Activated CD4-positive, alpha-beta T cell treated with anti-CD3 and anti-CD28 coated beads for 48 hours (primary cell): Measurements from ENCODE around the gene ST3GAL2.
"Not testable (repeated sequence)": the region's sequence is repeated elsewhere in the genome, so short reads cannot be mapped to it uniquely, and the experiment has no call there.

ENCODE experiments used
- DNase-seq: peaks from one replicate; pipeline ENCODE4 v3.0.0-alpha.2; 2020

Gene ST3GAL2

DNA sequence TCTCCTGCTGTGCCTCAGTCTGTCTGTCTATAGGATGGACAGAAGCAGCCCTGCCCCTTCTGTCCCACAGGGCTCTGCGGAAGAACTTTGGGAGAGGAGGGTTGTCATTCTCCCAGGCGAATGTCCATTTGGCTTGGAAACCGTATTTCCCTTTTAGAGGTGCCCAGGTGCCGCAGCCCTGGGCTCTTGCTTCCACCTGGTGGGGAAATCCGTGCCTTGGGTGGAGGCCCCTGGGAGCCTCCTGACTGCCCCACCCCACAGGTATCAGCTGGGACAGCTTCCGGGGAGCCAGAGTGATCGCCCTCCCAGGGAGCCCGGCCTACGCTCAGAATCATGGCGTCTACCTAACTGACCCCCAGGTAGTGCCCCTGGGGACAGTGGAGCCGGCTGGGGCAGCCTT, 28.2 kb upstream of the ST3GAL2 start:
- DNase-seq, result no peak

DNA sequence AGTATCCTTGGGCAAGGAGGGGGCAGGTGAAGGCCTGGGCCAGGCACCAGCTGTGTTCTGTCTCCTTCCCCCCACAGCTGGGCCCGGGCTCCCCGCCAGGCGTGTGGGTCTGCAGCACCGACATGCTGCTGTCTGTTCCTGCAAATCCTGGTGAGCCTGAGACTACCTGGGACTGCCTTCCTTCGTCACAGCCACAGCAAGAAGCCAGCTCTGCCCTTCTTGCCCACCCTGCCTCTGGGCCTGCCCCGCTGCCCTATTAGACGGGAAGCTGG, 27.8 kb upstream of the ST3GAL2 start:
- DNase-seq, result no peak

DNA sequence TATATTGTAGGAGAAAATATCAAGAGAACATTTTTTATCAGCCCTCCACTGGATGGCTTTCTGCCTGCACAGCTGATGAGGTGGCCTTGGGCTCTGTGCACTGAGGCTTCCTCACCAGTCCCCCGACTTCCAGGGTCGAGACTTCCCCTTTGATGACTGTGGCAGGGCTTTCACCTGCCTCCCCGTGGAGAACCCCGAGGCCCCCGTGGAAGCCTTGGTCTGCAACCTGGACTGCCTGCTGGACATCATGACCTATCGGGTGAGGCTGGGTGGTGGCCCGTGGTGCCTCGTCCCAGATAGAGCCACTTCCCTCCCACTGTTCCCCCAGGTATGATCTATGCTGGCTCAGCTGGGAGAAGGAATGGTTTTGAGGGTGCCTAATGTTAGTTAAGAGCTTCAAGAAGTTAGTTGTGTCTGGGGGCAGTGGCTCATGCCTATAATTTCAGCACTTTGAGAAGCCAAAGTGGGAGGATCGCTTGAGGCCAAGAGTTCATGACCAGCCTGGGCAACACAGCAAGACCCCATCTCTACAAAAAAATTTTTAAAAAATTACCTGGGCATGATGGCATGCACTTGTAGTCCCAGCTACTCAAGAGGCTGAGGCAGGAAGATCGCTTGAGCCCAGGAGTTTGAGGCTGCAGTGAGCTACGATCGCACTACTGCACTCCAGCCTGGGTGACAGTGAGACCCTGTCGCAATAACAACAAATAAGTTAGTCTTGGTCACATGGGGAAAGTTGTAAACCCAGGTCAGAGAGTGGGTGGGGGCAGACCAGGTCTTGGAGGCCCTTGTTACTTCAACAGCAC, 27.3 kb upstream of the ST3GAL2 start:
- DNase-seq, result no peak

DNA sequence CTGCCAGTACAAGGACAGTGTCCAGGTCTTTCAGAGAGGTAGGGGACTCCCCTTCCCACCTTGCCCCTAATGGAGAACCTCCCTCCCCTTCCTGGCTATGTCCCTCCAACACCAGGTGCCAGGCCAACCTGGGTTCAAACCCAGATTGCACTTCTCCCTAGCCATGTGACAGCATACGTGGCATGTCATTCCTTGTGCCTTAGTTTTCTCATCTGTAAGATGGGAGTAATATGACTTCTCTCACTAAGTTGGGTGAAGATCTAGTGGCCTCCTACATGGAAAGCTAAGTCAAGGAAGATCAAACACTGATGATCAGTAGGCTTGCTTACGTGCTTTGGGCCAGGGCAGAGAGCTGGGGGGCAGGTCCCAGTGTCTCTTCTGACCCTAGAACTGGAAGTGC, 24.3 kb upstream of the ST3GAL2 start:
- DNase-seq, result no peak

DNA sequence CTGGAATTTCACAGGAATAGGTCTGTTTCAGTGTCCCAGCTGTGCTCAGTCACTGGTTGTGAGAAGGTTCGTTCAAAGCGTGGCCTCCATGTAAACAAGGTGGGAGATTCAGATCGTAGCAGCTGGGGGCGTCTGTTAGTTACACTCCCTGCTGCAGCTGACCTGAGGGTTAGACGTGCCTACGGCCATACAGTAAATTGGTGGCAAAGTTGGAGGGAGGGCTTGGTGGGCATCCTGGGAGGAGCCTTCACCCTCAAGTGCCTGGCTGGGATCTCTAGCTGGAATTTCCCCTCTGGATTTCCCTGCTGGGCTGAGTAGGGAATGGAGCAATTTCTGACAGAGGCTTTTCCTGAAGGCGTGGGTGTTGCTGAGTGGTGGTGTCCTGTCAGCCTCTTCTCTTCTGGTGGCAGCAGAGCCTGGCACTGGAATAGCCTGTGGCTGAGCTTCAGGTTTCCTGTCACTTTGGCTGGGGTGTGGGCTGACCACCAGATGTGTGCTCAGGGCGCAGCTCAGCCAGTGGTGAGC, 21.9 kb upstream of the ST3GAL2 start:
- no peak for DNase-seq

DNA sequence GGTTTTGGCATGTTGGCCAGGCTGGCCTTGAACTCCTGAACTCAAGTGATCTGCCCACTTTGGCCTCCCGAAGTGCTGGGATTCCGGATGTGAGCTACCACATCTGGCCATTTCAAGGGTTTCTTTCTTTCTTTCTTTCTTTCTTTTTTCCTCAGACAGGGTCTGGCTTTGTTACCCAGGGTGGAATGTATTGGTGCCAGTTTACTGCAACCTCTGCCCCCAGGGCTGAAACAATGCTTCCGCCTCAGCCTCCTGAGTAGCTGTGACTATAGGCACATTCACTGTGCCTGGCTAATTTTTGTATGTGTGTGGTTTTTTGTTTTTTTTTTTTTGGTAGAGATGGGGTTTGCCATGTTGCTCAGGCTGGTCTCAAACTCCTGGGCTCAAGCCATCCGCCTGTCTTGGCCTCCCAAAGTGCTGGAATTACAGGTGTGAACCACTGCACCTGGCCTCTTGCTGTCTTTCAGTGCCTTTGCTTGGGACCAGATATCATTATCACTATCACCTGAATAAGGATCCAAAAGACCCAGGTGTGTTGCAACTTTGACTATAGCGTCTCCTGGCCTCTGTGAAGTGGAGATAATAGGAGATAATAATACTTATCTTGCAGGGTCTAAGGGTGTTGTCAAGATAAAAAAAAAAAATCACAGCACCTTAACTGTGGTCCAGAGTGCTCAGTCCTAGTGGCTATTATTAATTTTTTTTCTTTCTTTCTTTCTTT, 18.7 kb upstream of the ST3GAL2 start:
- no peak for DNase-seq

DNA sequence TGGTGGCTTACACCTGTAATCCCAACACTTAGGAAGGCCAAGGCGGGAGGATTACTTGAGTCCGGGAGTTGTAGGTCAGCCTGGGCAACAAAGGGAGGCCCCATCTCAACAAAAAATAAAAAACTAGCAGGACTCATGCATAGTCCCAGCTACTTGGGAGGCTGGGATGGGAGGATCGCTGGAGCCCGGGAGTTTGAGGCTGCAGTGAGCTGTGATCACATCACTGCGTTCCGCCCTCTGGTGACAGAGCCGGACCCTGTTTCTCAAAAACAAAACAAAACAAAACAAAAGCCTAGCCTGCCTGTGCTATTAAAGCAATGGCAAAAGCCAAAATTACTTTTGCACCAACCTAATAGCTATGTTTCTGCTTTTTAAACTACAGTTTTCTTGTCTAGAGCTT, 17.0 kb upstream of the ST3GAL2 start:
- no peak for DNase-seq

DNA sequence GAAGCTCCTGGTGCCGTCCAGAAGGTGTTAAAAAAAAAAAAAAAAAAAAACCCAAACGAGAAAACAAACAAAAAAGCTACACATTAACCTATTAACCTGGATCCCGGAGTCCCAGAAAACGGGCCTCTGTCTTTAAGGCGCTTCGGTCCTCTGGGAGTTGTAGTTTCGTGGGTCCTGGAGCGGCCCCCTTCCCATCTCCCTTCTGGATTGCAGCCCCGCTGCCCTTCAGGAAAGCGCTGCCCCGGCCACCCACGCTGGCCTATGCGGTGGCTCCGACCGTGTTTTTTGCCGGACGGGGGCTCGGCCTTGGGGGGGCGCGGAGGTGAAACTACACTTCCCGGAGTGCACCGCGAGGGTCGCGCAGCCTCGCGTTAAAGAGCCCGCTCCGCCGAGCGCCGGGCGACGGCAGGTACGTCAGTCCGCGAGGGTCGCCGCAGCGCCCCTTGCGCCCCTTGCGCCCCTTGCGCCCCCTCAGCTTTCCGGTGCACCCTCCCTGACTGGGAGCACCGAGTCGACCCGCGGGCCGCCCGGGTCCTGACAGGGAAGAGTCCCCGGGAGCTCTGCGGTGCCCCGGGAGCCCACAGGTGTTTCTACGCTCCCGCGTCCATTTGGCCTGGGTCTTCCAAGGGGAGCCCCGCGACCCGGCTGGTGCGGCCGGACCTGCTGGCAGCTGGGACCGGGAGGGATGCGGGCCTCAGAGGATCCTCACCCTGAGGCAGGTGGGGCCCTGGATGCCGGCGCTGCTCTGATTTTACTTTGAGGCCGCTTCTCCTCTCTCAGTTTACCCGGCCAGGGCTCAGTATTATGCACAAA, 15.5 kb upstream of the ST3GAL2 start, which contains the start of gene FCSK:
Gene FCSK (plus strand): TSS at position 374 of the 813 bp plus-strand sequence. CDS start 8,596 bp downstream, outside the sequence.
- peak; percentile 71 for DNase-seq

DNA sequence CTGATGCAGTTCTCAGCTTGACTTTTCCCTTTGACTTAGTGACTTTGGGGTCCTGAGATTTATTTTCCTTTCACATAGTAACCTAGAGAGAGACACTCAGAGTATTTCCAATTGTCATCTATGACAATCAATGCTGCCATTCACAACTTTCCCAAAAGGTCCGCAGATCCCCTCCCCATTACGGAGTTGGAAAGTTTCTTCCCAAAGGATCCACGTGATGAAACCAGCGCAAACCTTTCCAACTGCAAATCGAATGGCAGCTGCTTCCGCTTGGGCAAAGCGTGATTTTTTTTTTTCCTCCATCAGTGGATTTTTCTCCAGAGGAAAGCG, 15.0 kb upstream of the ST3GAL2 start:
- DNase-seq, result no peak

DNA sequence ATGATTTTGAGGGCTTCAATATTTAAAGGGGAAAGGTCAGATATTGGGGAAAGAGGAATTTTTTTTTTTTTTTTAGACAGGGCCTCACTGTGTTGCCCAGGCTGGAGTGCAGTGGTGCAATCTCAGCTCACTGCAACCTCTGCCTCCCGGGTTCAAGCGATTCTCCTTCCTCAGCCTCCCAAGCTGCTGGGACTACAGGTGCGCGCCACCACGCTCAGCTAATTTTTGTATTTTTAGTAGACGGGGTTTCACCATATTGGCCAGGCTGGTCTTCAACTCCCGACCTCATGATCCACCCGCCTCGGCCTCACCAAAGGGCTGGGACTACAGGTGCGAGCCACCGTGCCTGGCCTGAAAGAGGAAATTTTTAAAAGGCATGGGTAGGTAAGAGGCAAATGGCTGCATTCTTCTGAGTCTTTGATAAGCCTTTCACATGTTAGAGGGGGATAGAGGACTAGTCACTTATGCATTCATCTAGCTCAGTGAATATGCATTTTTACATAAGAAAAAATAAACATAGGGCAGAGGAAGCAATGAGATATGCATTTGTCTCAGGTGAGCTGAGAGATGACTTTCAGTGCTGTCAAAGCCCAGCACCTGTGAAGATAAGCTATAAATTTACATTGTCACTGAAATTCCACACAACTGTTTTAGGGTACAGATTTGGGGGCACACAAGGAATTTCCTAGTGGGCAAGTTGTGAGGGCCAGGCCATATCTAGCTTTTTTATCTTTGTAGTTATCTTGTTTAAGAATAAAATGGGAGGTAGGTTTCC, 14.4 kb upstream of the ST3GAL2 start:
- no peak for DNase-seq

DNA sequence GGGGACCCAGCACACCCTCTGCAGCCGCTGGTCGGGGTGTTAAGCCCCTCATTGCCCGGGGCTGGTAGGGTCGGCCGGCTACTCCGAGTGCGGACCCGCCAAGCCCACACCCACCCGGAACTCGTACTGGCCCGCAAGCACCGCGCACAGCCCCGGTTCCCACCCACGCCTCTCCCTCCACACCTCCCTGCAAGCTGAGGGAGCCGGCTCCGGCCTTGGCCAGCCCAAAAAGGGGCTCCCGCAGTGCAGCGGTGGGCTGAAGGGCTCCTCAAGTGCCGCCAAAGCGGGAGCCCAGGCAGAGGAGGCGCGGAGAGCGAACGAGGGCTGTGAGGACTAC, 12.1 kb upstream of the ST3GAL2 start:
- not testable (repeated sequence) for DNase-seq

DNA sequence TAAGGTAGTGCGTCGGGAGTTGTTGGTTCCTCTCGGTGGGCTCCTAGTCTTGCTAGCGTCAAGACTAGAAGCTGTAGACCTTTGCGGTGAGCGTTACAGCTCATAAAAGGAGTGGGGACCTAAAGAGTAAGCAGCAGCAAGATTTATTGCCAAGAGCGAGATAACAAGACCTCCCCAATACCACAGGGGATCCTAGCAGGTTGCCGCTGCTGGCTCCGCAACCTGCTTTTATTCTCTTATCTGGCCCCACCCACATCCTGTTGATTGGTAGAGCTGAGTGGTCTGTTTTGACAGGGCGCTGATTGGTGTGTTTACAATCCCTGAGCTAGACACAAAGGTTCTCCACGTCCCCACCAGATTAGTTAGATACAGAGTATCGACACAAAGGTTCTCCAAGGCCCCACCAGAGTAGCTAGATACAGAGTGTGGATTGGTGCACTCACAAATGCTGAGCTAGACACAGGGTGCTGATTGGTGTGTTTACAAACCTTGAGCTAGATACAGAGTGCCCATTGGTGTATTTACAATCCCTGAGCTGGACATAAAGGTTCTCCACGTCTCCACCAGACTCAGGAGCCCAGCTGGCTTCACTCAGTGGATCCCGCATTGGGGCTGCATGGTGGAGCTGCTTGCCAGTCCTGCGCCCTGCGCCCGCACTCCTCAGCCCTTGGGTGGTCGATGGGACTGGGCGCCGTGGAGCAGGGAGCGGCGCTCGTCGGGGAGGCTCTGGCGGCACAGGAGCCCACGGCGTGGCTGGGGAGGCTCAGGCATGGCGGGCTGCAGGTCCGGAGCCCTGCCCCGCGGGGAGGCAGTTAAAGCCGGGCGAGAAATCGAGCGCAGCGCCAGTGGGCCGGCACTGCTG, 11.5 kb upstream of the ST3GAL2 start:
- not testable (repeated sequence) for DNase-seq

DNA sequence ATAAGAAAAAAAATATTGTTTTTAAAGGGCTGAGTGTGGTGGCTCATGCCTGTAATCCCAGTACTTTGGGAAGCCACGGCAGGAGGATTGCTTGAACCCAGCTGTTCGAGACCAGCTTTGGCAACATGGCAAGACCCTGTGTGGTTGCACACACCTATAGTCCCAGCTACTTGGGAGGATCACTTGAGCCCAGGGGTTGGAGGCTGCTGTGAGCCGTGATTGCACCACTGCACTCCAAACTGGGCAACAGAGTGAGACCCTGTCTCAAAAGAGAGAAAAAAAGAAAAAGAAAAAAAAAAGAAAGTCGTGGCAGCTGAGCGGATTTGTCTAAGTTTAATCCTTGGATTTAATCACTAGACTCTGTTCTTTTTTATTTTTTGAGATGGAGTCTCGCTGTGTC, 9.2 kb upstream of the ST3GAL2 start:
- no peak for DNase-seq

DNA sequence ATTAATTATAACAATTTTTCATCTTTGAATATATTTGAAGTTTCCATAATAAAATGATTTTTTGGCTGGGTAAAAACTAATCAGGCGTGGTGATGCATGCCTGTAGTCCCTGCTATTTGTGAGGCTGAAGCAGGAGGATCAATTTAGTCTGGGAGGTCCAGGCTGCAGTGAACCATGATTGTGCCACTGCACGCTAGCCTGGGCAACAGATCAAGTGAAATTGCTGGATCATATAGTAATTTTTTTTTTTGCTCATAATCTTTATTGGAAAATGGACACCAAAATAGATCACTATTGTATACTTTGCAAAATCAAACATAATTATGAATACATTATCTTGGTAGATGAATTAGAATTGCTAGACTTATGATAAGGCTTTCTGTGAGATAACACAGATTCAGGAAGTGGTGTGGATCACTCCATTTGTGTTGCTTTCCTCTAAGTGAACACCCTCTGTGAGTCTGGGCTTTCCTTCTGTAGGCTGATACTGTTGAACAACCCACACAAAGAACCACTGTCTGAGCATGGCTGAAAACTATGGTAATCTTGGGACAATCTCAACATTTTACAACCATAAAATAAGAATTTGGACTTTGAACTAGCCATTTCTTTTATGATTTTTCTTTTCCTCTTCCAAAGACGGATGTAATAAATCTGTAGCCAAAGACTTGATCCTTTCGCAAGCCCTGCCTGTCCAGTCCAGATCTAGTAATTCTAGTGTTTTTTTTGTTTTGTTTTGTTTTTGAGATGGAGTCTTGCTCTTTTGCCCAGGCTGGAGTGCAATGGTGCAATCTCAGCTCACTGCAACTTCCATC, 5.6 kb upstream of the ST3GAL2 start:
- no peak for DNase-seq

DNA sequence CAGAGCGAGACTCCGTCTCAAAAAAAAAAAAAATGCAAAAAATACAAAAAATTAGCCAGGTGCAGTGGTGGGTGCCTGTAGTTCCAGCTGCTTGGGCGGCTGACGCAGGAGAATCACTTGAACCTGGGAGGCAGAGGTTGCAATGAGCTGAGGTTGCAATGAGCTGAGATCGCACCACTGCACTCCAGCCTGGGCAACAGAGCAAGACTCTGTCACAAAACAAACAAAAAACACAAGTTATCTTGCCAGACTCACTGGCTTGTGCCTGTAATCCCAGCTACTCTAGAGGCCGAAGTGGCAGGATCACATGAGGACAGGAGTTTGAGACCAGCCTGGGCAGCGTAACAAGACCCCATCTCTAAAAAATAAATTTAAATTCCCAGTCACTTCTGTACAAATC, 3.4 kb upstream of the ST3GAL2 start:
- no peak for DNase-seq

DNA sequence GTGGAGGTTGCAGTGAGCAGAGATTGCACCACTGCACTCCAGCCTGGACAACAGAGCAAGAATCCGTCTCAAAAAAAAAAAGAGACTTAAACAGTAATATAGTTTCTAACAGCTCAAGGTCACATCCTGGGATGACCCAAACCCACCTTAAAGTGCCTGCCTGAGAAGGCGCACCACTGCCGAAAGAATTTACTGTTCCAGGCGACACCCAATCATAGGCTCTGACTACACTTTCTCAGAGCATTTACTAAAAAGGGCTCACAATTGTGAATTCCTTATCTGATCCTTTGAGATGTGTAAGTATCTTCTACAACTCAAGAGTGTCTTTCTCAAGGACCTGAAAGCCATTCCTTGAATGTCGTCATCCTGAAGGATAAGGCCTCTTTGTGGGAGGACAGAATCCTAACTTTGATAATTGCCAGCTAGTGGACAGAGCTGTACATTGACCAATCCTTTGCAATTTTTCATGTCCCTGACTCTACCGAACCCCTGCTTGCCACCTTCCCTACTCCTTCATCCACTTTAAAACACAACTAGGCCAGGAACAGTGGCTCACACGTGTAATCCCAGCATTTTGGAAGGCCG, 2.6 kb upstream of the ST3GAL2 start:
- DNase-seq, result no peak

DNA sequence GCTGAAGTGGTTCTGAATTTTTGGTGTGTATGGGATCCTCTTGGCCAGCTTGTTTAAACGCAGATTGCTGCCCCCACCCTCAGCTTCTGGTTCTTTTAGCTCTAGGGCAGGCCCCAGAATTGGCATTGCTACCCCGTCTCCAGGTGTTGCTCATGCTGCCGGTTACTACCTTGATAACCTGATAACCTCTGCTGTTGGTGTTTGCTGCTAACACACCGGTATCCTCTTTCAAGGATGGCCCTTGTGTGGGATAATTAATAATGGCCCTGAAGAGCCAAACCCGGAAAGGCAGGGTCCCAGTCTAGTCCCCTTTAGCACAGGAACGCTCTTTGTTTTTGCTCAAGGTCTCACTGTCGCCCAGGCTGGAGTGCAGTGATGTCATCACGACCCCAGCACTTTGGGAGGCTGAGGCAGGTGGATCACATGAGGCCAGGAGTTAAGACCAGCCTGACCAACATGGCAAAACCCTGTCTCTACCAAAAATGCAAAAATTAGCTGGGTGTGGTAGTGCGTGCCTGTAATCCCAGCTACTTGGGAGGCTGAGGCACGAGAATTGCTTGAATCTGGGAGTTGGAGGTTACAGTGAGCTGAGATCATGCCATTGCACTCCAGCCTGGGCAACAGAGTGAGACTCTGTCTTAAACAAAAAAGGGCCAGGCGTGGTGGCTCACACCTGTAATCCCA, 1.3 kb upstream of the ST3GAL2 start:
- DNase-seq, result no peak

DNA sequence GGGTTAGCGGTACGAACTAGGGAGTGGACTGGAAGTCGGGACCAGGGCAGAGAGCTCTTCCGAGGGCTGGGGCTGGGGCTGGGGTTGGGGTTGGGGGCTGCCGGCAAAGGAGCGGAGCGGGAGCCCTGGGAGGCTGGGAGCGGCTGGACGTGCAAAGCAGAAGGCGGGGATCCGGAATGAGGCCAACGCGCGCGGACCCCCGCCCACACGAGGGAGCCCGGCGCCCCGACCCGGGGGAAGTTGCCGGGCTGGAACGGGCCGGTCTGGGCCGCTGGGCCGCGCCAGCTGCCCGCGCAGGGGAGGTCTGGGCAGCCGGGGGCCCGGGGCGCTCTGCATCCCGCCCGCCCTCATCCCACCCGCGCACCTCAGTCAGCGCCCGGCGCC, 323 bp downstream of the ST3GAL2 start:
- DNase-seq, result peak; percentile 17

DNA sequence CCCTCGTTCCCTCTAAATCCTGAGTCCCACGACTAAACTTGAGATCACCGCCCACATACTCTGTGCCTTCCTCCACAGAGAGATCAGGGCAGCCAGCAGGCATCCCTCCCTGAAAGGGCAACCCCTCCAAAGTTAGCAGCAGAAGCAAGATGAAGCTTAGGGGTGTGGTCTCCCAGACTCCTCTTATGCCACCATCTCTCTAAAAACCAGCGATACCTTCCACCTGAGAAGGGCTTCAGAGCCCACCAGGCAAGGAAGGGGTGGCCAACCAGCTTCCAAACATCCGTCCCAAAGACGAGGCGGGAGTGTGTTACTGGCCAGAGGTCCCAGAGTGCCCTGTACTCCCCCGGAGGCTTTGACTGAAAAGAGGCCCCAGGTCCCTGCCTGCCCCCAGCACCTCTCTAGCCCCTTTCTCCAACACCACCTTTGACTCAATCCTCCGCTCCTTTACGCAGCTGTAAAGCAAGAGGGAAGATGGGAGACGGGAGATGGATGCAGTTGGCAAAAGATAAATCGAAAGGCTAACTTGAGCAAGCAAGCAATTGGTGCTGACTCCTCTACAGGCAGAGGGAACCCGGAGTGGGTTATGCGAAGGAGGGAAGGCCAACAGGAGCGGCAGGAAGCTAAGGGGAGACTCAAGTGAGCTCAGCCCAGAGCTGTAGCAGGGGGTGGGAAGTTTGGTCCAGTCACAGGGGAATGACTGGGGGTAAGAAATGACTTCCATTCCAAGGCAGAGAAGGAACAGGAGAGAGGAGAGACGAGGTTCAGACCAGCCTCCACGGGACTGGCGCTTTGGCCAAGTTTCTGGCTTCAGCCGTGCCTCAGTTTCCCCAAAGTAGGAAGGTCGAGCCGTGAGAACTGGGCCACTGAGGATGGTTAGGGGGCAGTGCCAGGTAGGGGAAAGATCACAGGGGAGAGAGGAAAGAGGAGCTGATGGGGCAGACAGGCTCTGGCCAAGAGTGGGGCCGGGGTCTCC, 1.0 kb downstream of the ST3GAL2 start:
- DNase-seq, result peak; percentile 31
